ENCODE measurements around the gene NEU2.

GRCh38 chr2:233006648-233007047 lies 25.8 kb upstream of the NEU2 start:
- TF ChIP-seq ZSCAN5A (CRISPR knock-in tag; IDR thresholded peaks at IDR 0.05; ENCODE audit: borderline replicate concordance) = no peak
- no peak for TF ChIP-seq CHD2 (IDR thresholded peaks at IDR 0.05; ENCODE audit: low read depth, low read length)
- no peak for TF ChIP-seq RFX5 (IDR thresholded peaks at IDR 0.05; ENCODE audit: low read depth, low read length)
- no peak for TF ChIP-seq SP1 (IDR thresholded peaks at IDR 0.05)
- TF ChIP-seq SP1 (CRISPR knock-in tag; IDR thresholded peaks at IDR 0.05) = no peak
- no peak for TF ChIP-seq TP53 (CRISPR knock-in tag; conservative IDR thresholded peaks at IDR 0.05)

Measured in HepG2 (cell line).